GM21619 (cell line): ENCODE measurements around the gene CDC20.

Experiments
- ATAC-seq: cut with Tn5 transposase; IDR thresholded peaks from one replicate; pipeline ENCODE4 v1.9.1; 2021; ENCODE audit not compliant: unreplicated experiment

The CDC20 gene

GRCh38 chr1:43327549-43328292 is 31.1 kb upstream of the CDC20 start:
- no peak for ATAC-seq

GRCh38 chr1:43329995-43330751 is 28.6 kb upstream of the CDC20 start:
- ATAC-seq, result no peak

- no peak for ATAC-seq
Measured at GRCh38 chr1:43331688-43332087, 27.1 kb upstream of the CDC20 start.

GRCh38 chr1:43334453-43335205 is 24.2 kb upstream of the CDC20 start:
- no peak for ATAC-seq

GRCh38 chr1:43337588-43337987 is 21.2 kb upstream of the CDC20 start, which contains the start of gene MPL:
MPL (plus strand) TSS chr1:43337818; CDS start chr1:43337849, 31 bp downstream.
- no peak for ATAC-seq

GRCh38 chr1:43338001-43338400 is 20.8 kb upstream of the CDC20 start:
- no peak for ATAC-seq

GRCh38 chr1:43339584-43340232 is 19.1 kb upstream of the CDC20 start:
- ATAC-seq, result no peak

GRCh38 chr1:43340559-43340958 is 18.2 kb upstream of the CDC20 start:
- ATAC-seq, result no peak

GRCh38 chr1:43344267-43344850 is 14.4 kb upstream of the CDC20 start:
- no peak for ATAC-seq

GRCh38 chr1:43345120-43345519 is 13.7 kb upstream of the CDC20 start:
- ATAC-seq, result no peak

- no peak for ATAC-seq
Measured at GRCh38 chr1:43346636-43347035, 12.1 kb upstream of the CDC20 start.

GRCh38 chr1:43348343-43348808 is 10.4 kb upstream of the CDC20 start:
- ATAC-seq, result no peak

- no peak for ATAC-seq
Measured at GRCh38 chr1:43348809-43349593, 9.8 kb upstream of the CDC20 start.

- ATAC-seq, result no peak
Measured at GRCh38 chr1:43349594-43350306, 9.0 kb upstream of the CDC20 start.

- no peak for ATAC-seq
Measured at GRCh38 chr1:43350976-43351375, 7.8 kb upstream of the CDC20 start.

- ATAC-seq, result no peak
Measured at GRCh38 chr1:43351421-43352350, 7.1 kb upstream of the CDC20 start.

GRCh38 chr1:43352351-43352705 is 6.5 kb upstream of the CDC20 start:
- ATAC-seq, result no peak

GRCh38 chr1:43352881-43353280 is 5.9 kb upstream of the CDC20 start:
- no peak for ATAC-seq
